ENCODE measurements around the gene CNTN4.
"Not testable (repeated sequence)": the region's sequence is repeated elsewhere in the genome, so short reads cannot be mapped to it uniquely, and the experiment has no call there.

The CNTN4 gene

DNA sequence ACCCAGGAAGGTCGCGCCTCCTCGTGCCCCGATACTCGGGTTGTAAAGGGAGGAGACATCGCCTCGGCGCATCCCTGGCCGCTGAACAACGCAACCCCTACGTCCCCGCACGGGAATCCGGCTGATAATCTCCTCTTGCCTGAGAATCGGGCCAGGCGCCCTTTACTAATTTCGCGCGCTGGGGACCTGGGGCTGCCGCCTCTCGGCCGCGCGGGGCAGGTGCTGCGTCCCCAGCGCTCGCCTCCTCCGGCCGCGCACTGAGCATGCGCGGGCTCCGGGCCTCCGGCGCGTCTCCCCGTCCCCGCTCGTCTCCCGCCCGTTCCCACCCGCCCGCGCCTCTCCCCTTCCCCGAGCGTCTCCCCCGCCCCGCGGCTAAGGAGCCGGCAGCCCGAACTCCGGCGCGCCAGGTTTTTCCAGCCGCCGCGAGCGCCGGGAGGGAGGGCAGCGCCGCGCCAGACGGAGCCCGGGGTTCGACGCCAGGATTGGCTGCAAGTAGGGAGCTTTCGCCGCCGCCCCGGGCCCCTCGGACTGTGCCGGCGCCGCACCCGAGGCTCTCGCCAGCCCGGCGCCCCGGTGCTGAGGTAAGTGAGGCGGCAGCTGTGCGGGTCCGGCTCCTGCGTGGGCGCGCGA is at the start of gene CNTN4:
TSS of gene CNTN4 (plus strand) at position 469 of the 630 bp plus-strand sequence.
- no peak for DNase-seq (ENCODE audit: low read depth in 2 of 2)

DNA sequence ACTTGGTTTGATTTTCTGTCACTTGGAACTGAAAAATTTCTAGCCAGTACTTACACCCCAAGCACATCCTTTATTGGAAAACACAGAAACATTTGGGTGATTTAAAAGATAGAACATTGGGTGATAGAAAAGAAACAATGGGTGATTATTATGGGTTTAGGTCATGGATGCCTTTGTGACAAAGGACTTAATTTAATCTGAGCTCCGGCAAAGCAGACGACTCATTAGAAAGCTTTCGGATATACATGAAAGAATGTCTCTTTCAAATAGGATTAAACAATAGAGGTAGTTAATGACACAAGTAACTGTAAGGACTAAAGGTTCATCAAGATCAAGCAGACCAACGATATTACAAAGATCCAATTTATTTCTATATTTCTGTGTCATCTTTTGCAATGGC is 37.3 kb upstream of the CNTN4 start:
- no peak for DNase-seq (ENCODE audit: low read depth in 2 of 2)

DNA sequence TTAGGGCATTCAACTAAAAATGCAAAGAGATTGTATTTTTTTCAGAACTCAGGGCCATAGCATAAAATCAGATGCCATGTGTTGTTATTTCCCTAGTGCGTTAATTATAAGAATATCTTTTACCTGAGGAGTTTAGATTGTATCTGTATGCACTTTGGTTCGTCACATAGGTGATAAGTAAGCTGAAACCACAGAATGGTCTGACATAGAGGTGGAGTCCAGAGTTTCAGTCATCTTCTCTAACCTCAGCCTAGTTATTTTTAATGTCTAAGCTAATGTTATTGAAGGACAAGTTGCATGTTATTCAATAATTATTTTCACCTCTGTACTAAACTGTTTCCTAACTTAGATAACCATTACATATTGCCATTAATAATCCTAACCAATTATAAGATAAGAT is 27.1 kb upstream of the CNTN4 start:
- no peak for DNase-seq (ENCODE audit: low read depth in 2 of 2)

DNA sequence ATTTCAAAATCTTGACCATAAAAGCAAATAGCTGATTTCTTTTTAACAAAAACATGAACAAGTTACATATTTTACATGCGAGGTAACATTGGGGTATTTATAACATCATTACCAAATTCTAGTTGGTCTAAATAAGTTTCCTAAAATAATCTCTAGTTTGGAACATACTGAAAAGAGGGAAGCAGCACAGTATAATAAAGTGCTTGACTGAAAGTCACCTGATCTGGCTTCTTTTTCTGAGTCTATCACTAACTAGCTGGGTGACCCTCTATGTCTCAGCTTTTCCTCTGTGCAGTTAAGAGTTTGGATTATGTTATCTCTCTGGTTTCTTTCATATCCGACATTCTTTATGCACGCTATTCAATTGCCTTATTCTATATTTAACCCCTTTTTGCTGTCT is 19.8 kb upstream of the CNTN4 start:
- DNase-seq (ENCODE audit: low read depth in 2 of 2), result no peak

DNA sequence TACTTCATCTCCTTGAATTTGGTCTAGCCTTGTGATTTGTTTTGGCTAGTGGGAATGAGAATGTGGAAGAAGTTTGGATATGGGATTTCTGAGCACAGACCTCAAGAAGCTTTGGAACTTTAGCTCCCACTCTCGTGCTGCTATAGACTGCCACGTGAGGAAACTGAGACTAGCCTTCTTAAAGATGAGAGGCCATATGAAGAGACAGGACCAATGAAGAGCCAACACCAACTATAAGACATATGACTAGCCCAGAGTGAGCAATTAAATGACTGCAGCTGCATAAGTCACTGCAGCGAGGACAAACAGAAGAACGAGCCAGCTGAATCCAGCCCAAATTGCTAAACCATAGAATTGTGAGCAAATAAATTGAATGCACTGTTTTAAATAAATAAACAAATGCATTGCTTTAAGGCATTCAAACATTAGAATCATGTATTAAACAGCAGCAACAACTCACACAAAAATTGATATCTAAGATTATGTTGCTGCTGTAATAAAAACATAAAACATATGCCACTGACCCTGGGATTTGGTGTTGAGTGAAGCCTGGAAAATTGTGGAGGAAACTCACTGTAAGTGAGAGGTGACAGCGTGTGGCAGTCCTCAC is 15.7 kb upstream of the CNTN4 start:
- DNase-seq (ENCODE audit: low read depth in 2 of 2), result no peak

DNA sequence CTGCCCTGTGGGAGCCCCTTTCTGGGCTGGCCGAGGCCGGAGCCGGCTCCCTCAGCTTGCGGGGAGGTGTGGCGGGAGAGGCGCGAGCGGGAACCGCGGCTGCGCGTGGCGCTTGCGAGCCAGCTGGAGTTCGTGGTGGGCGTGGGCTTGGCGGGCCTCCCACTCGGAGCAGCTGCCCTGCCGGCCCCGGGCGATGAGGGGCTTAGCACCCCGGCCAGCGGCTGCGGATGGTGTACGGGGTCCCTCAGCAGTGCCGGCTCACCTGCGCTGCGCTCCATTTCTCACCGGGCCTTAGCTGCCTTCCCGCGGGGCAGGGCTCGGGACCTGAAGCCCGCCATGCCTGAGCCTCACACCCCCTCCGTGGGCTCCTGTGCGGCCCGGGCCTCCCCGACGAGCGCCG is 15.1 kb upstream of the CNTN4 start:
- DNase-seq (ENCODE audit: low read depth in 2 of 2), result not testable (repeated sequence)

DNA sequence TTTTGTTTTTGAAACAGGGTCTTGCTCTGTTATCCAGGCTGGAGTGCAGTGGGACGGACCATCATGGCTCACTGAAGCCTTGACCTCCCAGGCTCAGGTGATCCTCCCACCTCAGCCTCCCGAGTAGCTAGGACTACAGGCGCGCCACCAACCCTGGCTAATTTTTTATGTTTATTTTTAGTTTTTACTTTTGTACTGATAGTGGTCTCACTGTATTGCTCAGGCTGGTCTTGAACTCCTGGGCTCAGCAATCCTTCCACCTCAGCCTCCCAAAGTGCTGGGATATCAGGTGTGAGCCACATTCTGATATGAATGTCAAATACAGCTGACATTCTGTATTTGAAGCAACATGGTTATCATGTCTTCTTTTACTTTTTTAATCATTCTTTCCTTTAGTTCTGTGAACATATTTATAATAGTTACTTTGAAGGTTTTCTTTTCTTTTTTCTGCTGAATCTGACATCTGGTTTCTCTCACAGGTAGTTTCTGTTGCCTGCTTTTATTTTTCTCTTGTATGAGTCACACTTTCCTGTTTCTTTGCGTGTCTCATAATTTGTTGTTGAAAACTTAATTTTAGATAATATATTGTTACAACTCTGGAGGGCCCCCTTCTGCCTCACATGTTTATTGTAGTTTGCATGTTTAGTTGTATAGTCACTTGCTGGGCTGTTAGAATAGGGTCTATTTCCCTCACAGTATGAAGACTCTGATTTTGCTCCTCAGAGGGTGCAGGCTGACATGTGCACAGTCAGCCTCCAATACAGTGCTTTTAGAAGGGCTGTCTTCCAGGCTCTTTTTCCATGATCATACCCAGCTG is 8.4 kb upstream of the CNTN4 start:
- no peak for DNase-seq (ENCODE audit: low read depth in 2 of 2)

DNA sequence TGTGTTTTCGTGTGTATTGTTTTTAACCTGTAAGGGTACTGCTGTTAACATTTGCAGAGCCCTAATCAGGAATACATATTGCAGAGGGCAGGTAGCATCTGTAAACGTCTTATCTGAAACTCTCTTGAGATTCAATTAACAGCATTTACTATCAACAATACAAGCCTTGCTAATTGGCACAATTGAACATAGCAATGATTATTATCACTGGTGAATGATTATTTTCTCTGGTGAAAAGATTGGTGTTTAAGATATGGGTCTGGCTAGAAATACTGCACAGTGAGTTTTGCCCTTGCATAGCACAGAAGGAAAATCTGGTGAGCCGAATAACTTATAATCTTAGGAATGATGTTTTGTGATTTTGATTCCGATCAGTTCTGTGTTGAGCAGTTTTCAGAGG is 5.9 kb upstream of the CNTN4 start:
- no peak for DNase-seq (ENCODE audit: low read depth in 2 of 2)

DNA sequence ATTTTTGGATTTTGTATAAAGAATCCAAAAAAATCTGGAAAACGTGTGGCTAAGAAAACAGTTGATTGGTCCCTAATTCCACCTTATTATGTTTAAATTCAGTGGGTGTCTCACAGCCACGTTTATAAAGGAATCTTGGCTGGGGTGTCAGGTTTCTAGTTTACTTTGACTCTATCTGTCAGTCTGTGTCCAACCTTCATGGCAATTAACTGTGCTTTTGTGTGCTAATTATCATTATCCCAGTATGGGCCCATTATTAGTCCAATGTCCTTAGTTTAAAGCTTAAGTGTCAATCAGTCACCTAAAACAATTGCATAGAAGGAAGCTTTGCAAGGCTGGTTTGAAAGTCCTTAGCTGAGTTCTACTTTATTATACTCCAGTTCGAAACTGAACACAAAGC is 3.7 kb upstream of the CNTN4 start:
- no peak for DNase-seq (ENCODE audit: low read depth in 2 of 2)

DNA sequence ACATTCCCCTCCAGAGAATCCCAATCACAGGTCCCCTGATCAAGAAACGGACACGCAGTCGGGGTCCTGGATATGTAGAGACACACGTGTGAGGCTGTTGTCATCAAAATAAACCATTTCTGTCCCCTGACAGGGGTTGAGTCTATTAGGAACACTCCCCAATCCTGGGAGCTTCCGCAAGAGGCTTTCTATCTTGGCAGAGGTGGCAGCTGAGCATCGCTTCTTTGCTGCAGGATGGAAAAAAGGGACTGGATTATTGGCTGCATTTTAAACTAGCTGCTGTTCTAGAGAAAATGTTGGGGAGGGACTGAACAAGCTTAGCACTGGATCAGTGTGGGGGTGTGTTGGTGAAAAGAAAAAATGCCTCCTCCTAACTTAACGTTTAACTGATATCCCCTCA is 2.5 kb upstream of the CNTN4 start:
- DNase-seq (ENCODE audit: low read depth in 2 of 2), result no peak

DNA sequence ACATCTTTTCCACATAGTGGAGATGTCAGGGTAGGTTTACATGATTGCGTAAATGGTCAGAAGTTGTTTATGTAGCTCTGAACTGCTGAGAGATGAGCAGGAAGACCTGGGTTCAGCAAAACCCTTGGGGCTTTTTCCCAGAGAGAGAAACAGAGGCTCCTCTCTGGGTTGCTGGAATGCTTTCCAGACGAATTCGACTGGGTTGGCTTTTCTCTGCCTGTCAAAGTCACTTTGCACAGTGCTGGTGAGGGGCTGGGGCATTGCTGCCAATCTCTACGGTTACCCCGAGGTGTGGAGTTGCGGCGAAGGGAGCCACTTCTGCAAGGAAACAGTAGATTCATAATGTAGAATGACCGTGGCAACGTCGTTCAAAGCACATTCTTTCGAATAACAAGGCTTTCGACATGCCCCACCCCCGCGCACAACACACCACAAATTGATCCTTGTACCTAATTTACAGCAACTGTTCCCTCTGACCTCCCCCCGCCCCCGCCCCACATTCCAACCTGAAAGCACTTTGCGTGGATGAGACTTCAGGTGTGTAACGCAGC is 950 bp upstream of the CNTN4 start:
- no peak for DNase-seq (ENCODE audit: low read depth in 2 of 2)

DNA sequence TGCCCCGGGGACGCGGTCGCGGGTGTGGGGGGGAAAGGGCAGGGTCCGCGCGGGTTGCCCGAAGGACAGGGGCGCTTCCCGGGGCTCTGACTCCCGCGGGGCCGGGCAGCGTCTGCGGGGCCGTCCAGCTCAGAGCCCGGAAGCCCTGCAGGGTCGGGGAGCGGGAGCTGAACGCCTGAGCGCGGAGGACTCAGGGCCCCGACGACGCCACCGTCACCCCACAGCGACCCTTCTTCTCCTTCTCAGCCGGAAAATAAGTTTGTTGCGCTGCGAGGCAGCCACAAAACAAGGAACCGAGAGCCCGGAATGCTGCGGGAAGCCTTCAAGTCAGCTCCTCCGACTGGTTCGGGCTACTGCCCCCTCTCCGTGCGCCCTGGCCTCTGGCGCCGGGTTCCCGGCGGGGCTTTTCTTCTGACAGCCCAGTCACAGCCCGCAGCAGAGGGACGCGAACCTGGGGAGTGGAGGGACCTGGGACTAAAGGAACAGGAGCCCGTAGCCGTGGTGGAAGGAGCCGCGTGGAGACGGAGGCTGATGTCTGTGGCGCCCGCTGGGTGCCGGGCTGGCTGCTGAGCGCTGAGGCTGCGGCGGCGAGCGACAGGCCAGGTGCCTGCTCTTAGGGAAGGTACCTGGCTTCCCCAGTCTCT is 484 bp downstream of the CNTN4 start:
- no peak for DNase-seq (ENCODE audit: low read depth in 2 of 2)

DNA sequence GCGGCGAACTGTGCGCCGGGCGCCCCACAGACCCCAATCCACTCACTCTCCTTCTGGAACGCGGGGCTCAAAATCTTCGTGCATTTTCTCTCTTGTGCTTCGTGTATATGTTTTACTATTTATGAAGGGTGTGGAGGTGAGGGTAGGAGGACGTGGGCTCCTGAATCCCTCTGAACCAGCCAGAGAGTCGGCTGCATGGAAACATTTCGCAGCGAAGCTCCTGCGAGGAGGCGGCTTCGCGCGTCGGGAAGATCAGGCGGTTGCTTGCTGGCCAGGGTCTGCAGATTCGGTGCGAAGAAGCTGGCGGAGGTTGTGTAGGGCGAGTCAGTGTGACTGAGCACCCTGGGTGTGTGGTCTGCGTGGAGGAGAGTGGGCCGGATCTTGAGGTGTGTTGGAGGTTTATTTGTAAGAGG is 1.1 kb downstream of the CNTN4 start:
- DNase-seq (ENCODE audit: low read depth in 2 of 2), result no peak

DNA sequence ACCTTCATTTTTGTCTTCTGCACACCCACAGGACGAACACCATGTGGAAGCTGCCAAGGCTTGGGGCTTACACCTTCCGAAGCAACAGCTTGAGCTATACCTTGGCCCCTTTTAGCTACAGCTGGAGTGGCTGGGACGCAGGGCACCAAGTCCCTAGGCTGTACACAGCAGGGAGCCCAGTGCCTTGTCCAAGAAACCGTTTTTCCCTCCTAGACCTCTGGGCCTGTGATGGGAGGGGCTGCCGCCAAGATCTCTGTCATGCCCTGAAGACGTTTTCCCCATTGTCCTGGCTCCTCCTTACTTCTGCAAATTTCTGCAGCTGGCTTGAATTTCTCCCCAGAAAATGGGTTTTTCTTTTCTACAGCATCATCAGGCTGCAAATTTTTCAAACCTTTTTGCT is 7.8 kb downstream of the CNTN4 start:
- DNase-seq (ENCODE audit: low read depth in 2 of 2), result no peak

DNA sequence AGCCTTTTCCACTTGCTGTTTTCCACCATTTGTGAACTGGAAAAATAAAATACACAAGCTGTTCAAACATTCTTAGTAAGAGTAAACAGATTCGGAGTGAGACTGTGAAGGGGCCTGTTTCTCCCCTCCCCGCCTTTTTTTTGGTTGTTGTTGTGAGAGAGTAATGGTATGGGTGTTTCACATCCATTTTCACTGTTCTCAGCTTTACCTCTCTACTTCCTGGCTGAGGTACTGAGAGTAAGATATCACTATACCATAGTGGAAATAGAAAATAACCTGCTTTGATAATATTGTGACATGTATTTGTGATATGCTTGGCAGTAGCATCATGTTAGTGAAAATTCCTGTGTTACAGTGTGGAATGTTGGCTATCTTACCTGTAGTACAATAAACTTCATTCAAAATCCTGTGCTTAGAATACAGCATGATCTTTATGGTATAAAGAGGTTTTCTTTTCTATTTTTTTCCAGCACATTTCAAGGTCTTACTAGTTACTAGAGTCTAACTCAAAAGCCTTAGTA is 12.0 kb downstream of the CNTN4 start:
- DNase-seq (ENCODE audit: low read depth in 2 of 2), result no peak

DNA sequence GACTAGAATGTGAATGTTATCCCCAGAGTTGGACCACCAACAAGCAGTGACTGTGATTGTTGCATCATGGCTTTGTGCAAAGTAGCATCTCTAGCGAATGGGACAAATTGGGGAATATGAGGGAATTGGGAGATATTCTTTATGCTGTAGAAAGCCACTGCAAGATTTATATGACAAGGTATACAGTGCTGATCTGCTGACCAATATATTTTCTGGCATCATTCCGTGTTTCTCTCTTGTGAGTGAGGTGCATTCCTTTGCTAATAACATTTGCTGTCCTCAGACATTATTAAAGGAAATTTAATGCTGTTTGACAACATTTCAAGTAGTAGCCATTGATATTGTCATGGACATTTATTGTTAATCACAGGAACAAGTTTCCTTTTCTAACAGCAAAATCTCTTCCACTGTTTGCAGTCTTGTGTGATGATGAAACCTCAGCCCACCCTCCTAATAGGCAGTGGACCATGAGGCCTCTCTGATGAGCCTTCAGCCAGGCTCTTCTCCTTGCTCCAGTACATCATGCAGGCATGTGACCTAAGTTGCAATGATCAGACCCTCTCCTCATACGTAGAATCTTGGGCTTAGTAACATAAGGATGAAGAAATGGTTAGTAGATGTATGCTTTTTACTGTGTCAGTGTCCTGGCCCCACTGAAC is 16.1 kb downstream of the CNTN4 start:
- no peak for DNase-seq (ENCODE audit: low read depth in 2 of 2)

DNA sequence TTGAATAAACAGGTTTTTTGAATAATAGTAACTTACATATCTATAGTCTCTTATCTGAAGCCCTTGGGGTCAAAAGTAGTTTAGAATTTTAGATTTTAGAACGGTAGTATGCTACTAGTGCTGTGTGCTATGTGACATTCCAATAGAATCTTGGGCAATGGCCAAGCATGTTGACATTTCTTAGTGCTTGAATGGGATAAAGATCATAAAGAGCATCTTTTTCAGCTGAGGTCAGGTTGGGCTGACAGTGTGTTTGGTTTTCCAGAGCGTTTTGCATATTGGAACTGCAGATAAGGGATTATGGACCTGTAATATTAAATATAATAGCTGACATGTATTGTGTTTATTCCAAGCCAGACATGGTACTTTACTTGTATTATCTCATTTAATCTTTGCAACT is 32.1 kb downstream of the CNTN4 start:
- no peak for DNase-seq (ENCODE audit: low read depth in 2 of 2)

DNA sequence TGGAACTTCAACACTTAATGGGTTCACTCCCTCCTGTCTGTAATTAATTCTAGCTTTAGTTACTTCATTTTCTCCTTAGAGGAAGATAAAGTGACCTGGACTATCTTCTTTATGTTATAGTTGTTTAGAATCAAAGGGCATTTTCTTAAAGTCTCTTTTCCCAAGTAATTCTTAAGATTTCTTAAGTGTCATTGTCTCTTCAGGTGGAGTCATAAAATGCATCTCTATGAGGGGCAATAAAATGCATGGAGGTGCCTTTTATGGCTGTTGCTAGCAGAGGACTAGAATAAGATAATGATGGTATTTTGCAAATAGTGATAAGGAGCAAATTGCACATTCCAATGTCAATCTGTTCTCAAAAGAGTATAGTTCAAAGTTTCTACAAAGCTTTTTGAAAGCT is 34.5 kb downstream of the CNTN4 start:
- no peak for DNase-seq (ENCODE audit: low read depth in 2 of 2)

DNA sequence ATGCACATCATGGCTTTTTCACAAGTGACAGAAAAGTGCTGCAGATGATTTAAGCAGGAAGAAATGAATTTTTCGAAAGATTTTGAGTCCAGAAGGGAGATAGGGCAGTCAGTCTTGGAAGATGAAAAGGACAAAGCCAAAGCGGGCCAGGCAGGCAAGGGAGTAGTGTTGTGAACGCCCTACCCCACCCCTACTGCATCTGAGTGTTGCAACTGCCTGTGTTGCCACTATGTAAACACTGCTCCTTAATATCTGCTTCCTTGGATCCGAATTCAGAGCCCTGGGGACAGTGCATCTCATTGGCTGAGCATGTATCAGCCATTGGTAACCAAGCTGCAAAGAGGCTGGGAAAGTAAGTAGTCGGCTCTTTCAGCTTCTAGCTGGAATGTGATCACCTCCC is 39.0 kb downstream of the CNTN4 start:
- DNase-seq (ENCODE audit: low read depth in 2 of 2), result no peak

DNA sequence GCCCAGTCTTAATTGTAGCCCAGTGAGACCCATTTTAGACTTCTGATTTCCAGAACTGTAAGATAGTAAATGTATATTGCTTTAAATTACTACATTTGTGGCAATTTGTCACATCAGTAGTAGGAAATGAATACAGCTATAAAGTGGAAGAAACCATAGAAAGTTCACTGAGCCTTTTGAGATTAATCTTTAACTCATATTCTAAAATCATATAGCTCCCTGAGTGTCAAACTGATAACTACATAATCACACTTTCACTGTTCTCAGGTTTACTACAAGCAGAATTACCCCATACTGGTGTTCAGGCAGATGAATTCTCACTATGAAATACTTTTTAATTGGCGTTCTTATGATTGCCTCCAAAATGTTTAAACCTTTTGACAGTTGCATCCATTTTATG is 42.8 kb downstream of the CNTN4 start:
- no peak for DNase-seq (ENCODE audit: low read depth in 2 of 2)

DNA sequence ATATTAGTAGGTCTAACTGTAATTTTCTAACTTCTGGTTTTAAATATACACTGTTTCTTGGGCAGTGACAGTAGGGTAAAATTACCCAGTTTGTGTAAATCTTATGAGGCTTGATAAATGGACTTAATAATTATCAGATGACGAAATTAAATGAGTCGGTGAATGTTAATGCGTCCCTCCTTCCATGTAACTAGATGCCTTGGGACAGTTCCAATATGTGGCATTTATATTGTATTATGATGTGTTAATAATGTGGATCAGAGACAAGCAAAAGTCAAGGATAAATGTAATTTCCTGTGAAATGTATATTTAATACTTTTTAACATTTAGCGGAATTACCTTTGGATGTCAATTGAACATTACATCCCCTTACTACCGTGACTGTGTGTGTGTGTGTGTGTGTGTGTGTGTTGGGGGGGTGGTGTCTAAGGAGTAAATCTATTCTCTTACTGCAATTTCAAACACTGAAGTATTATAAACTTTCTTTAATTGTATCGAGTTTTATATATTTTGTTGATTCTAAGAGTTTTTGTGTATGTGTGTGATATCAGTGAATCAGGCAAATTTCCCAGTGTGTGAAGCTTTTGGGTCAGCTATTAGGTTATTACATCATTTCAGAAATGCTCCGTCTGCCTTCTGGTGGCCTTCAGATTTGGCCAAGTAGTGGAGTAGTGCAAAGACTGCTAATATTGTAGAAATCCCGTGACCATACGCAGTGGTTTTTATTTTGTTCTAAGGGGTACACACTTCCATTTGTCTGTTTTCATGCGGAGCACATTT is 50.1 kb downstream of the CNTN4 start:
- DNase-seq (ENCODE audit: low read depth in 2 of 2), result no peak
